Measurements from ENCODE around the gene LCN6. TPM values are rescaled to one million over a fixed set of nuclear protein-coding genes. Genes with fewer than 3 reads are reported as not detected.

The LCN6 gene
- total and polyA plus RNA-seq, 2 of the 4 experiments (the other 2 are of a cell fraction), result not detected

DNA sequence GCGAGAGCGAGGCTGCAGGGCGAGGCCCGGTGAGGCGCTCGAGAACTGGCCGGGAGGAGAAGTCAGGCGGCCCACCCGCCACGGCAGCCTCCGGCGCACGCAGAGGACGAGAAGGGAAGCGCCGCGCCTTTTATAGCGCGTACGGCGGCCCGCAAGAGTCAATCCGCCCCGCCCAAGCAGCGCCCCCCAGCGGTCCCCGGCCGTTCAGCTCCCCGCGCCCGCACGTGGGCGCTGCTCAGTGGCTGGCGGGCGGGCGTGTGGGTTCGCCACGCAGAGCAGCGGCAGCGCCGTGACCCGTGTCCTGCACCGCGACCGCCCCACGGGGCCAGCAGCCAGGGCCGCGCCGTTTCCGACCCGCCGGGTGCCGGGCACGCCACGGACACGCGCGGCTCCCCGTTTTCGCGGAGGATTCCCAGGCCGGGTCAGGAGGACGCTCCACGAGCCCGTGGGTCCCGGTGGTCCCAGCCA lies 20.2 kb downstream of the LCN6 start:
- intact Hi-C loops (cut with micrococcal nuclease), result no loop called here
- TF ChIP-seq SMC3 (IDR thresholded peaks at IDR 0.05; ENCODE audit: low read depth, low read length) (peak; percentile 16; the same call in 1 of the 2 replicates), CEBPB (IDR thresholded peaks at IDR 0.05; ENCODE audit: low read depth, low read length) (no peak), BHLHE40 (IDR thresholded peaks at IDR 0.05; ENCODE audit: low read depth, low read length) (peak; percentile 88), CTCF (conservative IDR thresholded peaks at IDR 0.05; ENCODE audit: low read depth, low read length) (peak; percentile 99), NFE2L2 (IDR thresholded peaks at IDR 0.05; ENCODE audit: low read depth, low read length) (peak; percentile 39; the same call in 1 of the 2 replicates), RFX5 (IDR thresholded peaks at IDR 0.05; ENCODE audit: low read depth, low read length) (no peak), FOS (IDR thresholded peaks at IDR 0.05; ENCODE audit: low read depth, low read length) (no peak), MAZ (IDR thresholded peaks at IDR 0.05; ENCODE audit: borderline replicate concordance, low read depth, low read length) (peak; percentile 90), ELK1 (IDR thresholded peaks at IDR 0.05; ENCODE audit: borderline replicate concordance, low read depth, low read length) (no peak), CHD1 (IDR thresholded peaks at IDR 0.05; ENCODE audit: low read depth, low read length) (no peak; the same call in 1 of the 2 replicates), MAFK (IDR thresholded peaks at IDR 0.05; ENCODE audit: low read depth, low read length) (no peak), RCOR1 (IDR thresholded peaks at IDR 0.05; ENCODE audit: insufficient replicate concordance, low read length) (no peak), USF2 (IDR thresholded peaks at IDR 0.05; ENCODE audit: low read depth, low read length) (peak; percentile 80), POLR2A (IDR thresholded peaks at IDR 0.05; ENCODE audit: low read depth, low read length) (peak; percentile 100), MXI1 (IDR thresholded peaks at IDR 0.05; ENCODE audit: borderline replicate concordance, low read depth, low read length) (peak; percentile 99)

More for the DNA sequence above, 20.2 kb downstream of the LCN6 start:
- ChIA-PET POLR2A (ENCODE audit: unreplicated experiment) (interaction anchor here (0.7 kb wide), 1 partner anchor 33 kb away, joined by 3 read pairs; no protein-coding TSS in a partner anchor), CTCF (no interaction called here)
- peak overlapping the region; percentile 19 for H4K5ac ChIP-seq (ENCODE audit: low read depth, low read length)
- ATAC-seq (ENCODE audit: low read depth), result peak; percentile 75
- H2AK9ac ChIP-seq (replicated peaks; ENCODE audit: low read depth, low read length, poor library complexity), result peak overlapping the region; percentile 97
- H3K56ac ChIP-seq (ENCODE audit: extremely low read depth, insufficient read depth, low read length), result 0 out of 2 replicates have a peak overlapping the region, but pooled peaks have one; percentile 62
- no peak overlapping the region for H2BK20ac ChIP-seq (ENCODE audit: low read depth, low read length)
- H2BK5ac ChIP-seq (ENCODE audit: low read depth, low read length, poor library complexity, severe bottlenecking), result peak overlapping the region; percentile 60
- no peaks in the 10 kb centered on the region for H3K9me3 ChIP-seq (ENCODE audit: control insufficient read depth, insufficient read depth, low read length)
- peaks cover 22 to 77% of the 10 kb centered on the region in 2 experiments for H3K79me1 ChIP-seq (ENCODE audit: low read depth in 1 of 2, low read length in 2 of 2)
- peak overlapping the region; percentile 84 for H3K4ac ChIP-seq (ENCODE audit: low read depth, low read length)
- 0% methylated on average over 19 of the region's 66 CpGs; no CpG with 5 or more reads in 1 of the 2 experiments for WGBS, 2 experiments (ENCODE audit: extremely low coverage in 2 of 2, insufficient read length in 1 of 2)
- H2BK15ac ChIP-seq (ENCODE audit: low read depth, low read length), result no peak overlapping the region
- no TSS peak for BruUV-seq (replicated peaks)
- dilution Hi-C loops (cut with HindIII; ENCODE audit: low sequenced_read_pairs, unreplicated experiment) (no loop called here), in situ Hi-C loops (cut with MboI; ENCODE audit: low sequenced_read_pairs) (no loop called here)
- H2BK120ac ChIP-seq (ENCODE audit: low read depth, low read length), result no peak overlapping the region
- H3K9me1 ChIP-seq (ENCODE audit: insufficient read depth, low read length), result peaks cover 15% of the 10 kb centered on the region
- H3K4me3 ChIP-seq (ENCODE audit: insufficient read depth, low read depth, low read length), result peak overlapping the region; percentile 98
- H3K18ac ChIP-seq (ENCODE audit: low read depth, low read length), result no peak overlapping the region
- peak overlapping the region; percentile 95 for H3K14ac ChIP-seq (replicated peaks; ENCODE audit: low read depth, low read length)
- H3K23ac ChIP-seq (ENCODE audit: low read depth, low read length), result peak overlapping the region; percentile 71; the same call in 1 of the 2 replicates
- no peaks in the 10 kb centered on the region for H3K27me3 ChIP-seq (ENCODE audit: control insufficient read depth, insufficient read depth, low read length)
- peak overlapping the region; percentile 90 for H3K9ac ChIP-seq (ENCODE audit: low read depth, low read length)
- H3K4me1 ChIP-seq (ENCODE audit: control insufficient read depth, insufficient read depth, low read length), result peaks cover 14% of the 10 kb centered on the region
- H3K36me3 ChIP-seq (ENCODE audit: control insufficient read depth, insufficient read depth, low read length), result peaks cover 32% of the 10 kb centered on the region
- H4K8ac ChIP-seq (ENCODE audit: low read depth in 2 of 2, low read length in 2 of 2), result peak overlapping the region; percentile 76 to 84; a peak in 2 of 4 replicates
- peak overlapping the region; percentile 71 for H3K4me2 ChIP-seq (ENCODE audit: low read depth, low read length)
- peak overlapping the region; percentile 70; the same call in 1 of the 2 replicates for H3K27ac ChIP-seq (ENCODE audit: insufficient read depth, low read length)
- peak overlapping the region; percentile 92 for H2AFZ ChIP-seq (replicated peaks; ENCODE audit: low read length, poor library complexity)
- H4K91ac ChIP-seq (ENCODE audit: insufficient read depth, low read depth, low read length), result peak overlapping the region; percentile 38; the same call in 1 of the 2 replicates
- peak; percentile 85 for DNase-seq
- peak overlapping the region; percentile 66 for H2AK5ac ChIP-seq (ENCODE audit: low read depth, low read length)
- peaks cover 48% of the 10 kb centered on the region for H4K20me1 ChIP-seq (ENCODE audit: insufficient read depth, low read length)

Measured in IMR-90 (cell line).